Activated CD4-positive, CD25-positive, alpha-beta regulatory T cell (primary cell): ENCODE results near the gene MTCH1.
A peak's percentile ranks its signal among the peaks of the same experiment; 100 is the strongest.

Experiments used
- DNase-seq, 4 experiments: peaks; one replicate each; lab custom pipeline; 2025; lab: John Stamatoyannopoulos, UW

Gene MTCH1

GRCh38 chr6:36985808-36986703 is at the start of gene MTCH1:
TSS of gene MTCH1 (minus strand) at chr6:36986196. CDS start at chr6:36986173, 23 bp downstream.
- DNase-seq, result peak; percentile 69 to 79 (median 74)

GRCh38 chr6:37033819-37034795 is 48.1 kb upstream of the MTCH1 start:
- no peak for DNase-seq

GRCh38 chr6:37033255-37033654 is 47.3 kb upstream of the MTCH1 start:
- DNase-seq, result peak in 2 of 4 experiments; percentile 14 to 17

- no peak for DNase-seq
Measured at GRCh38 chr6:37032239-37032638, 46.2 kb upstream of the MTCH1 start.

- no peak for DNase-seq
Measured at GRCh38 chr6:37030599-37030998, 44.6 kb upstream of the MTCH1 start.

GRCh38 chr6:37029249-37029971 is 43.4 kb upstream of the MTCH1 start:
- peak in 1 of 4 experiments; percentile 15 for DNase-seq

GRCh38 chr6:37027811-37028469 is 41.9 kb upstream of the MTCH1 start:
- no peak for DNase-seq

GRCh38 chr6:37027036-37027720 is 41.2 kb upstream of the MTCH1 start:
- no peak for DNase-seq

- DNase-seq, result no peak
Measured at GRCh38 chr6:37025621-37026466, 39.8 kb upstream of the MTCH1 start.

GRCh38 chr6:37024656-37025337 is 38.8 kb upstream of the MTCH1 start:
- DNase-seq, result peak in 1 of 4 experiments; percentile 20

- DNase-seq, result no peak
Measured at GRCh38 chr6:37022135-37022863, 36.3 kb upstream of the MTCH1 start.

- DNase-seq, result peak; percentile 30 to 73 (median 56)
Measured at GRCh38 chr6:37021356-37022129, 35.5 kb upstream of the MTCH1 start.

GRCh38 chr6:37020812-37021211 is 34.8 kb upstream of the MTCH1 start:
- no peak for DNase-seq

GRCh38 chr6:37020381-37020780 is 34.4 kb upstream of the MTCH1 start:
- no peak for DNase-seq

GRCh38 chr6:37019065-37019450 is 33.1 kb upstream of the MTCH1 start:
- no peak for DNase-seq

- DNase-seq, result peak; percentile 56 to 78 (median 74)
Measured at GRCh38 chr6:37018198-37019064, 32.4 kb upstream of the MTCH1 start.
